ENCODE measurements around the gene PRRT1. TPM values are rescaled to one million over a fixed set of nuclear protein-coding genes. Genes with fewer than 3 reads are reported as not detected.

Gene PRRT1
- total RNA-seq, 2 donors from 2014 or later, result 2.0 to 3.0 TPM

DNA sequence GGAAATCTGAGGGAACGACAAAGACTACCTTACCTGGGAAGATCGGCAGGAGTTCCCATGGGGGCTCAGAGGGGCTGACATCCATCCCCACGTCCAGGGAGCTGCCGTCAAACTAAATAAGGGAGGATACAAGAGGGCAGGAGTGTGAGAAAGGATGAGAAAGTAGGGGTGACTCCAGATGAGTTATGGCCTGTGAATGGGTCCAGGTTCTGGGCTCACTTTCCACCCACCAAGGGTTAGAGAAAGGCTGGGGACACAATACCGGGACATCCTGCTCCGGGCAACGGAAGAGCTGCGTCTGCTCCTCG, 24.4 kb downstream of the PRRT1 start:
- no peaks in the 10 kb centered on the region for H3K27me3 ChIP-seq (ENCODE audit: control insufficient read depth, insufficient read depth, low read length, poor library complexity, severe bottlenecking)
- WGBS, 2 experiments (ENCODE audit: insufficient coverage in 1 of 2, insufficient read length in 1 of 2), result 18 to 38% methylated on average over 6 to 9 of the region's 9 CpGs
- H3K27ac ChIP-seq (ENCODE audit: low read depth, low read length), result peak overlapping the region; percentile 92
- Mint-ChIP-seq H3K27ac (peak overlapping the region; percentile 99), H3K36me3 (ENCODE audit: low read depth) (peaks cover 25% of the 10 kb centered on the region), H3K27me3 (ENCODE audit: insufficient read depth) (peaks cover 2% of the 10 kb centered on the region), H3K4me3 (peak overlapping the region; percentile 99), H3K4me1 (peaks cover 21% of the 10 kb centered on the region), H3K9me3 (no peaks in the 10 kb centered on the region)
- H3K4me1 ChIP-seq (ENCODE audit: control insufficient read depth, insufficient read depth, low read length), result peaks cover 9% of the 10 kb centered on the region
- H3K4me3 ChIP-seq (ENCODE audit: low read length), result peak overlapping the region; percentile 85
- DNase-seq, result no peak
- no peak for TF ChIP-seq CTCF (conservative IDR thresholded peaks at IDR 0.05)
- H3K9me3 ChIP-seq (ENCODE audit: control insufficient read depth, low read length), result no peaks in the 10 kb centered on the region
- peaks cover 25% of the 10 kb centered on the region for H3K36me3 ChIP-seq (ENCODE audit: control insufficient read depth, insufficient read depth, low read length)
- H3K9ac ChIP-seq (ENCODE audit: extremely low read depth, low read length, poor library complexity, severe bottlenecking), result peak overlapping the region; percentile 87

DNA sequence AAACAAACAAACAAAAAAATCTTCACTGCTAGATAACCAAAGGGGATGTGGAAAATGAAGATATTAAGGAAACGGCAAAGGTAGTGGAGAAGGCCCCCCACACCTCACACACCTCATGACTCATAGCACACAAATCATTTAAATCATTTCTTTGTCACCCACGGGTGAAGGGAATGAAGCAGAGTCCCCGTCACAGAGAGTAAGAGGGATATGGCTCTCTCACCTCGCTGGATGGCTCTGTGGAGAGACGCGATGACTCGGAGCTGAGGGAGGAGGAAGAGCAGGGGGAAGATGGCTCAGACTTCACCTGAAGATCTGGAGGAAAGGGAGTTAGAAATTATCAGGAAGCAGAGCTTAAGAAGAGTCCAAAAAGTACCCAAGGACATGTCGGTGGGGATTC, 24.9 kb downstream of the PRRT1 start:
- Mint-ChIP-seq H3K27ac (peak overlapping the region; percentile 99), H3K36me3 (ENCODE audit: low read depth) (peaks cover 29% of the 10 kb centered on the region), H3K4me1 (peaks cover 21% of the 10 kb centered on the region), H3K27me3 (ENCODE audit: insufficient read depth) (no peaks in the 10 kb centered on the region), H3K9me3 (no peaks in the 10 kb centered on the region), H3K4me3 (peak overlapping the region; percentile 99)
- H3K36me3 ChIP-seq (ENCODE audit: control insufficient read depth, insufficient read depth, low read length), result peaks cover 28% of the 10 kb centered on the region
- H3K27me3 ChIP-seq (ENCODE audit: control insufficient read depth, insufficient read depth, low read length, poor library complexity, severe bottlenecking), result no peaks in the 10 kb centered on the region
- 83 to 92% methylated on average over 5 to 7 of the region's 8 CpGs for WGBS, 2 experiments (ENCODE audit: insufficient coverage in 1 of 2, insufficient read length in 1 of 2)
- no peak for DNase-seq
- peak overlapping the region; percentile 85 for H3K4me3 ChIP-seq (ENCODE audit: low read length)
- peak overlapping the region; percentile 87 for H3K9ac ChIP-seq (ENCODE audit: extremely low read depth, low read length, poor library complexity, severe bottlenecking)
- peaks cover 9% of the 10 kb centered on the region for H3K4me1 ChIP-seq (ENCODE audit: control insufficient read depth, insufficient read depth, low read length)
- H3K9me3 ChIP-seq (ENCODE audit: control insufficient read depth, low read length), result no peaks in the 10 kb centered on the region
- TF ChIP-seq CTCF (conservative IDR thresholded peaks at IDR 0.05), result no peak
- H3K27ac ChIP-seq (ENCODE audit: low read depth, low read length), result no peak overlapping the region

GRCh38 chr6:32123681-32124080, 28.1 kb downstream of the PRRT1 start:
- peaks cover 46% of the 10 kb centered on the region for H3K36me3 ChIP-seq (ENCODE audit: control insufficient read depth, insufficient read depth, low read length)
- H3K36me3 Mint-ChIP-seq (ENCODE audit: low read depth), result peaks cover 51% of the 10 kb centered on the region
- peaks cover 19% of the 10 kb centered on the region for H3K4me1 Mint-ChIP-seq

More at GRCh38 chr6:32123681-32124080, 28.1 kb downstream of the PRRT1 start:
- H3K9me3 ChIP-seq (ENCODE audit: control insufficient read depth, low read length), result no peaks in the 10 kb centered on the region
- no peaks in the 10 kb centered on the region for H3K27me3 Mint-ChIP-seq (ENCODE audit: insufficient read depth)
- H3K9me3 Mint-ChIP-seq, result no peaks in the 10 kb centered on the region
- TF ChIP-seq CTCF (conservative IDR thresholded peaks at IDR 0.05), result no peak
- no peak overlapping the region for H3K9ac ChIP-seq (ENCODE audit: extremely low read depth, low read length, poor library complexity, severe bottlenecking)
- DNase-seq, result no peak
- no peak overlapping the region for H3K4me3 Mint-ChIP-seq
- H3K27me3 ChIP-seq (ENCODE audit: control insufficient read depth, insufficient read depth, low read length, poor library complexity, severe bottlenecking), result no peaks in the 10 kb centered on the region
- H3K4me3 ChIP-seq (ENCODE audit: low read length), result no peak overlapping the region
- H3K27ac ChIP-seq (ENCODE audit: low read depth, low read length), result no peak overlapping the region
- peaks cover 5% of the 10 kb centered on the region for H3K4me1 ChIP-seq (ENCODE audit: control insufficient read depth, insufficient read depth, low read length)
- no peak overlapping the region for H3K27ac Mint-ChIP-seq
- WGBS, 2 experiments (ENCODE audit: insufficient coverage in 1 of 2, insufficient read length in 1 of 2), result 92 to 95% methylated on average over 2 to 4 of the region's 4 CpGs

Measured in endodermal cell (in vitro differentiated cells).